Immature natural killer cell (primary cell): Measurements from ENCODE around the gene TNFSF18. TPM values are rescaled to one million over a fixed set of nuclear protein-coding genes. Genes with fewer than 3 reads are reported as not detected.
"Not testable (repeated sequence)": the region's sequence is repeated elsewhere in the genome, so short reads cannot be mapped to it uniquely, and the experiment has no call there.

Source experiments
- DNase-seq, 3 donors: peaks; one replicate each; pipeline ENCODE4 v3.0.0; 2022; ENCODE audit warnings: mixed read lengths in 1 of 3
- H3K27ac Mint-ChIP-seq, 6 donors: one replicate each; pipeline ENCODE4 v1.8.0; 2020; ENCODE audit warnings: mixed read lengths in 6 of 6, mild to moderate bottlenecking in 5 of 6, inconsistent platforms in 4 of 6, moderate library complexity in 3 of 6
- H3K27me3 Mint-ChIP-seq, 3 donors: one replicate each; pipeline ENCODE4 v1.8.0; 2020 to 2021; ENCODE audit warnings: low read depth in 3 of 3, mild to moderate bottlenecking in 3 of 3, mixed read lengths in 3 of 3, moderate library complexity in 3 of 3, inconsistent platforms in 1 of 3
- H3K36me3 Mint-ChIP-seq, 3 donors: one replicate each; pipeline ENCODE4 v1.8.0; 2020; ENCODE audit warnings: mixed read lengths in 3 of 3, inconsistent platforms in 2 of 3, mild to moderate bottlenecking in 2 of 3
- H3K4me1 Mint-ChIP-seq, 2 donors: one replicate each; pipeline ENCODE4 v1.8.0; 2020; ENCODE audit warnings: inconsistent platforms in 2 of 2, mild to moderate bottlenecking in 2 of 2, mixed read lengths in 2 of 2, moderate library complexity in 1 of 2
- H3K4me3 Mint-ChIP-seq, 5 donors: one replicate each; pipeline ENCODE4 v1.8.0; 2020; ENCODE audit warnings: mild to moderate bottlenecking in 5 of 5, mixed read lengths in 5 of 5, inconsistent platforms in 3 of 5, moderate library complexity in 3 of 5
- H3K9me3 Mint-ChIP-seq, 6 donors: one replicate each; pipeline ENCODE4 v1.8.0; 2020; ENCODE audit warnings: mild to moderate bottlenecking in 6 of 6, mixed read lengths in 6 of 6, inconsistent platforms in 4 of 6, moderate library complexity in 3 of 6
- polyA plus RNA-seq, 3 donors: library from polyadenylated mRNA; unstranded; fragments of 300-500 nt; fragmentation: Illumina TruSeq; gene quantifications; one replicate each; pipeline ENCODE4 v1.2.3, GENCODE V29; 2021

TNFSF18 gene
- polyA plus RNA-seq = not detected

GRCh38 chr1:173050865-173051264, at the start of gene TNFSF18:
TNFSF18 (minus strand) TSS chr1:173050941; CDS start chr1:173050896, 45 bp downstream.
- Mint-ChIP-seq H3K4me1 (no peaks in the 10 kb centered on the region), H3K27ac (no peak within 1 kb of the TSS), H3K36me3 (no peaks in the 10 kb centered on the region)

GRCh38 chr1:173099166-173099565, 48.4 kb upstream of the TNFSF18 start:
- Mint-ChIP-seq H3K4me1 (no peaks in the 10 kb centered on the region), H3K27me3 (peaks cover 0 to 4% (median 2%) of the 10 kb centered on the region in 3 donors), H3K36me3 (peaks cover 0 to 2% (median 0%) of the 10 kb centered on the region in 3 donors), H3K27ac (no peak overlapping the region), H3K9me3 (no peaks in the 10 kb centered on the region), H3K4me3 (no peak overlapping the region)
- DNase-seq = no peak

More at GRCh38 chr1:173050865-173051264, at the start of gene TNFSF18:
- Mint-ChIP-seq H3K27me3 (no peaks in the 10 kb centered on the region), H3K4me3 (no peak within 1 kb of the TSS), H3K9me3 (no peaks in the 10 kb centered on the region)
- no peak for DNase-seq

GRCh38 chr1:173098117-173098516, 47.4 kb upstream of the TNFSF18 start:
- H3K36me3 Mint-ChIP-seq = peaks cover 0 to 2% (median 0%) of the 10 kb centered on the region in 3 donors
- H3K27ac Mint-ChIP-seq = no peak overlapping the region
- H3K4me1 Mint-ChIP-seq = no peaks in the 10 kb centered on the region
- DNase-seq = no peak
- no peak overlapping the region for H3K4me3 Mint-ChIP-seq
- H3K27me3 Mint-ChIP-seq = peaks cover 0 to 4% (median 2%) of the 10 kb centered on the region in 3 donors
- no peaks in the 10 kb centered on the region for H3K9me3 Mint-ChIP-seq

GRCh38 chr1:173097001-173097400, 46.3 kb upstream of the TNFSF18 start:
- peaks cover 0 to 4% (median 2%) of the 10 kb centered on the region in 3 donors for H3K27me3 Mint-ChIP-seq
- no peak overlapping the region for H3K4me3 Mint-ChIP-seq
- H3K4me1 Mint-ChIP-seq = no peaks in the 10 kb centered on the region
- H3K9me3 Mint-ChIP-seq = no peaks in the 10 kb centered on the region
- no peak overlapping the region for H3K27ac Mint-ChIP-seq
- no peak for DNase-seq
- no peaks in the 10 kb centered on the region for H3K36me3 Mint-ChIP-seq

GRCh38 chr1:173095632-173096031, 44.9 kb upstream of the TNFSF18 start:
- Mint-ChIP-seq H3K4me3 (no peak overlapping the region), H3K27me3 (peaks cover 0 to 5% (median 2%) of the 10 kb centered on the region in 3 donors), H3K9me3 (no peaks in the 10 kb centered on the region), H3K36me3 (no peaks in the 10 kb centered on the region), H3K4me1 (no peaks in the 10 kb centered on the region), H3K27ac (no peak overlapping the region)
- DNase-seq = no peak

GRCh38 chr1:173094541-173094940, 43.8 kb upstream of the TNFSF18 start:
- Mint-ChIP-seq H3K27me3 (peaks cover 0 to 4% (median 2%) of the 10 kb centered on the region in 3 donors), H3K4me1 (no peaks in the 10 kb centered on the region), H3K4me3 (no peak overlapping the region), H3K27ac (no peak overlapping the region), H3K36me3 (no peaks in the 10 kb centered on the region), H3K9me3 (no peaks in the 10 kb centered on the region)
- DNase-seq = no peak

- Mint-ChIP-seq H3K4me1 (no peaks in the 10 kb centered on the region), H3K9me3 (no peaks in the 10 kb centered on the region), H3K27me3 (peaks cover 0 to 4% (median 2%) of the 10 kb centered on the region in 3 donors), H3K36me3 (no peaks in the 10 kb centered on the region), H3K27ac (no peak overlapping the region), H3K4me3 (no peak overlapping the region)
- no peak for DNase-seq
These were observed 43.1 kb upstream of the TNFSF18 start for GRCh38 chr1:173093691-173094445.

GRCh38 chr1:173084292-173084691, 33.6 kb upstream of the TNFSF18 start:
- Mint-ChIP-seq H3K27me3 (peaks cover 0 to 2% (median 2%) of the 10 kb centered on the region in 3 donors), H3K9me3 (peaks cover 0 to 2% (median 0%) of the 10 kb centered on the region in 6 donors), H3K27ac (no peak overlapping the region), H3K36me3 (no peaks in the 10 kb centered on the region), H3K4me1 (no peaks in the 10 kb centered on the region), H3K4me3 (no peak overlapping the region)
- no peak for DNase-seq

GRCh38 chr1:173082913-173083312, 32.2 kb upstream of the TNFSF18 start:
- no peak overlapping the region for H3K4me3 Mint-ChIP-seq
- no peaks in the 10 kb centered on the region for H3K4me1 Mint-ChIP-seq
- no peak for DNase-seq
- peaks cover 0 to 2% (median 0%) of the 10 kb centered on the region in 6 donors for H3K9me3 Mint-ChIP-seq
- no peaks in the 10 kb centered on the region for H3K36me3 Mint-ChIP-seq
- no peak overlapping the region for H3K27ac Mint-ChIP-seq
- peaks cover 0 to 2% (median 0%) of the 10 kb centered on the region in 3 donors for H3K27me3 Mint-ChIP-seq

GRCh38 chr1:173074217-173074616, 23.5 kb upstream of the TNFSF18 start:
- H3K36me3 Mint-ChIP-seq, DNase-seq, H3K4me3 Mint-ChIP-seq, H3K9me3 Mint-ChIP-seq, H3K4me1 Mint-ChIP-seq, H3K27me3 Mint-ChIP-seq, H3K27ac Mint-ChIP-seq: not testable (repeated sequence)

GRCh38 chr1:173064011-173064410, 13.3 kb upstream of the TNFSF18 start:
- Mint-ChIP-seq H3K4me3 (no peak overlapping the region), H3K4me1 (no peaks in the 10 kb centered on the region), H3K9me3 (peaks cover 0 to 2% (median 0%) of the 10 kb centered on the region in 6 donors), H3K27ac (no peak overlapping the region), H3K36me3 (no peaks in the 10 kb centered on the region), H3K27me3 (peaks cover 0 to 5% (median 5%) of the 10 kb centered on the region in 3 donors)
- DNase-seq = no peak

GRCh38 chr1:173063171-173063570, 12.4 kb upstream of the TNFSF18 start:
- Mint-ChIP-seq H3K27me3 (peaks cover 0 to 5% (median 5%) of the 10 kb centered on the region in 3 donors), H3K36me3 (no peaks in the 10 kb centered on the region), H3K9me3 (no peaks in the 10 kb centered on the region), H3K4me1 (no peaks in the 10 kb centered on the region), H3K4me3 (no peak overlapping the region), H3K27ac (no peak overlapping the region)
- DNase-seq = no peak

- H3K4me1 Mint-ChIP-seq = no peaks in the 10 kb centered on the region
- no peak overlapping the region for H3K4me3 Mint-ChIP-seq
- H3K9me3 Mint-ChIP-seq = no peaks in the 10 kb centered on the region
- H3K36me3 Mint-ChIP-seq = no peaks in the 10 kb centered on the region
- H3K27me3 Mint-ChIP-seq = peaks cover 0 to 6% (median 5%) of the 10 kb centered on the region in 3 donors
- no peak overlapping the region for H3K27ac Mint-ChIP-seq
- no peak for DNase-seq
These were observed 11.6 kb upstream of the TNFSF18 start for GRCh38 chr1:173062150-173062938.

GRCh38 chr1:173058556-173058955, 7.8 kb upstream of the TNFSF18 start:
- H3K27me3 Mint-ChIP-seq = peaks cover 0 to 2% (median 1%) of the 10 kb centered on the region in 3 donors

More at GRCh38 chr1:173058556-173058955, 7.8 kb upstream of the TNFSF18 start:
- Mint-ChIP-seq H3K36me3 (no peaks in the 10 kb centered on the region), H3K9me3 (no peaks in the 10 kb centered on the region), H3K4me3 (no peak overlapping the region), H3K4me1 (no peaks in the 10 kb centered on the region), H3K27ac (no peak overlapping the region)
- DNase-seq = no peak
